Tibial nerve (tissue), 4 donors: Measurements from ENCODE around the gene DNAJB4. TPM values are rescaled to one million over a fixed set of nuclear protein-coding genes. Genes with fewer than 3 reads are reported as not detected.

Experiments used
- DNase-seq, 2 donors: peaks; one replicate each; pipeline ENCODE4 v3.0.0-alpha.2; 2019; ENCODE audit warnings: low spot score in 2 of 2
- H3K27ac ChIP-seq, 4 donors: fragments of 200-600 bp; sonication (generic) in 3 of 4; one replicate each; pipeline ENCODE4 v1.5.1; 2017 to 2019; ENCODE audit warnings: mild to moderate bottlenecking in 1 of 4
- H3K27me3 ChIP-seq, 2 donors: fragments of 200-600 bp; sonication (generic) in 1 of 2; one replicate each; pipeline versions ENCODE4 v1.5.1 to v1.6.0; 2017 to 2019
- H3K36me3 ChIP-seq, 3 donors: fragments of 200-600 bp; sonication (generic); one replicate each; pipeline ENCODE4 v1.5.1; 2018 to 2019
- H3K4me1 ChIP-seq, 4 donors: fragments of 200-600 bp; sonication (generic) in 3 of 4; one replicate each; pipeline ENCODE4 v1.5.1; 2017 to 2019
- H3K4me3 ChIP-seq, 4 donors: fragments of 200-600 bp; sonication (generic) in 3 of 4; one replicate each; pipeline ENCODE4 v1.5.1; 2017 to 2019; ENCODE audit warnings: mild to moderate bottlenecking in 1 of 4, moderate library complexity in 1 of 4
- H3K9me3 ChIP-seq, 4 donors: fragments of 200-600 bp; sonication (generic) in 3 of 4; one replicate each; pipeline ENCODE4 v1.5.1; 2017 to 2019
- EP300 ChIP-seq, 2 donors: sonication (generic); formaldehyde crosslinking; IDR thresholded peaks; one replicate each; pipeline ENCODE4 v1.6.1; 2017; ENCODE audit warnings: antibody characterized with exemption in 2 of 2, mild to moderate bottlenecking in 1 of 2
- POLR2A ChIP-seq, 2 donors: fragments of 450-650 bp; IDR thresholded peaks; one replicate each; pipeline ENCODE4 v1.6.1; 2017; ENCODE audit warnings: antibody characterized with exemption in 2 of 2, mild to moderate bottlenecking in 2 of 2, moderate library complexity in 2 of 2
- WGBS, 2 donors: methylation state at CpG; one replicate each; pipeline ENCODE4 v1.1.5; 2018; 5-methylcytosine and 5-hydroxymethylcytosine counted together
- total RNA-seq, 4 donors: library from RNA; depleted of rRNA; stranded (reverse); fragments of >200 nt; gene quantifications; one replicate each; pipeline ENCODE4 v1.1.0, GENCODE V29; 2016
- TF ChIP-seq, protein P1 (sequence below), 5 experiments: fragments of 200-600 bp in 3 of 5; fragments of 450-650 bp in 2 of 5; sonication (generic) in 3 of 5; IDR thresholded peaks; one replicate each; pipeline ENCODE4 v1.5.1; 2016 to 2019; ENCODE audit warnings: antibody characterized with exemption in 5 of 5, mild to moderate bottlenecking in 3 of 5, moderate library complexity in 2 of 5

DNAJB4 gene
- total RNA-seq, 4 donors from 2014 or later: 33.9 to 38.0 (median 35.6) TPM

DNA sequence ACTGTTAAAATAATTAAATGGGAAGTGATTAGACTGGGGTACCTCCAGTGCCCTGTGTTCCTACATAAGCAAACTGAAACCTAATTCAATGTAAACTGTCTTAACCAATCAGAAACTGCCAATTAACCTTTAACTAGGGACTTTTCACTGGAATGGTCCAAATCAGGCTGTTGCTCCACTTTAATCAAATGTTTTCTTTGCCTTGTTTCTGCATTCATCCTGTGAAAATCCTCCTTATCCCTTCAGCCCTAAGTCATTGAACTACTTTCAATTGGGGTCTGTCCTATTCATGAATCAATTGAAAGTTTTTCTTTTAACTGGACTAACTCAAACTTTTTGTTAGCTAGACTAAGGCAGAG lies 20.8 kb upstream of the DNAJB4 start:
- H3K9me3 ChIP-seq: no peaks in the 10 kb centered on the region
- no peak for TF ChIP-seq EP300 (IDR thresholded peaks at IDR 0.05)
- TF ChIP-seq POLR2A (IDR thresholded peaks at IDR 0.05): no peak
- TF ChIP-seq, protein P1, sequence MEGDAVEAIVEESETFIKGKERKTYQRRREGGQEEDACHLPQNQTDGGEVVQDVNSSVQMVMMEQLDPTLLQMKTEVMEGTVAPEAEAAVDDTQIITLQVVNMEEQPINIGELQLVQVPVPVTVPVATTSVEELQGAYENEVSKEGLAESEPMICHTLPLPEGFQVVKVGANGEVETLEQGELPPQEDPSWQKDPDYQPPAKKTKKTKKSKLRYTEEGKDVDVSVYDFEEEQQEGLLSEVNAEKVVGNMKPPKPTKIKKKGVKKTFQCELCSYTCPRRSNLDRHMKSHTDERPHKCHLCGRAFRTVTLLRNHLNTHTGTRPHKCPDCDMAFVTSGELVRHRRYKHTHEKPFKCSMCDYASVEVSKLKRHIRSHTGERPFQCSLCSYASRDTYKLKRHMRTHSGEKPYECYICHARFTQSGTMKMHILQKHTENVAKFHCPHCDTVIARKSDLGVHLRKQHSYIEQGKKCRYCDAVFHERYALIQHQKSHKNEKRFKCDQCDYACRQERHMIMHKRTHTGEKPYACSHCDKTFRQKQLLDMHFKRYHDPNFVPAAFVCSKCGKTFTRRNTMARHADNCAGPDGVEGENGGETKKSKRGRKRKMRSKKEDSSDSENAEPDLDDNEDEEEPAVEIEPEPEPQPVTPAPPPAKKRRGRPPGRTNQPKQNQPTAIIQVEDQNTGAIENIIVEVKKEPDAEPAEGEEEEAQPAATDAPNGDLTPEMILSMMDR (IDR thresholded peaks at IDR 0.05): no peak
- H3K4me3 ChIP-seq: no peak overlapping the region
- peaks cover 0 to 40% (median 11%) of the 10 kb centered on the region in 4 donors for H3K4me1 ChIP-seq
- no peaks in the 10 kb centered on the region for H3K36me3 ChIP-seq
- no peaks in the 10 kb centered on the region for H3K27me3 ChIP-seq
- H3K27ac ChIP-seq: peak overlapping the region in 2 of 4 donors; percentile 2 to 76
- DNase-seq: no peak

DNA sequence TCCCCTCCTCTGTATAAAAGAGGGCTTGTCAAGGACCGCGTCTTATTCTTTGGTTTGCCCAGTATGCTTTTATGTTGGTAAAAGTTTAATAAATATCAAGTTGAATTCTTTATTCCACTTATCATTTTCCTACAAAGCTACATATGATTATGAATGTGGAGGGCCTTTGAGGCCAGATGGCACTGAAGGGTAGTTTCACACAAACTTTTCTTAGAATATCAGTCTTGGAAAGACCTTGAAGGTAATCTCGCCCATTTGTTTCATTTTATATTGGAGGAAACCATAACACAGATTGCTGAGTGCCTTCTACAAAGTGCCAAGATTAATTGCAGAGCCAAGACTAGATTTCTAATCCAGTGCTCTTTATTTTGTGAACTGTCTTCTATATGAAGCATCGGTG lies 20.1 kb upstream of the DNAJB4 start:
- WGBS, 2 donors: 82 to 83% methylated on average over 4 of the region's 4 CpGs
- TF ChIP-seq, protein P1 (IDR thresholded peaks at IDR 0.05): no peak
- no peak for TF ChIP-seq EP300 (IDR thresholded peaks at IDR 0.05)
- TF ChIP-seq POLR2A (IDR thresholded peaks at IDR 0.05): no peak
- DNase-seq: no peak
- peak overlapping the region in 1 of 4 donors; percentile 76 for H3K27ac ChIP-seq
- H3K4me3 ChIP-seq: no peak overlapping the region
- H3K9me3 ChIP-seq: no peaks in the 10 kb centered on the region
- peaks cover 0 to 40% (median 11%) of the 10 kb centered on the region in 4 donors for H3K4me1 ChIP-seq
- H3K36me3 ChIP-seq: no peaks in the 10 kb centered on the region
- H3K27me3 ChIP-seq: no peaks in the 10 kb centered on the region

DNA sequence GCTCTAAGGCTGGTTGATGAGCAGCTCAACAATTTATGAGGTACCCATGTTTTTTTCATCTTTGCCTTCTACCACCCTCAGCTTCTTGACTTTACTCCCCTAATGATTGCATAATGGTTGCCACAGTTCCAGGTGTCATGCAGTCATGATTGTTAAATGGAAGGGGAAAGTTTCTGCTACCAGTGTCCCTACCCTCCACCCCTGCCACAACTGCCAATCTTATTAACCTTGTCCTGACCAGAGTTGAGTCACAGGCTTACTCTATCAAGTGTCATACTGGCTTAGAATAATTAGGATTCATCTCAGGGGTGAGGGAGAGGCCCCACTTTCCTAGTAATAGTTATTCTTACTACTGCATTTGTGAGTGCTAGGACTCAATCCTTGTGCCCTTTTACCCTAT lies 17.9 kb upstream of the DNAJB4 start:
- no peak overlapping the region for H3K4me3 ChIP-seq
- H3K27me3 ChIP-seq: no peaks in the 10 kb centered on the region
- no peak overlapping the region for H3K27ac ChIP-seq
- H3K4me1 ChIP-seq: peaks cover 0 to 21% (median under 1%) of the 10 kb centered on the region in 4 donors
- no peaks in the 10 kb centered on the region for H3K9me3 ChIP-seq
- peaks cover 0 to 5% (median 0%) of the 10 kb centered on the region in 3 donors for H3K36me3 ChIP-seq
- DNase-seq: no peak
- no peak for TF ChIP-seq POLR2A (IDR thresholded peaks at IDR 0.05)
- no peak for TF ChIP-seq EP300 (IDR thresholded peaks at IDR 0.05)
- TF ChIP-seq, protein P1 (IDR thresholded peaks at IDR 0.05): no peak

DNA sequence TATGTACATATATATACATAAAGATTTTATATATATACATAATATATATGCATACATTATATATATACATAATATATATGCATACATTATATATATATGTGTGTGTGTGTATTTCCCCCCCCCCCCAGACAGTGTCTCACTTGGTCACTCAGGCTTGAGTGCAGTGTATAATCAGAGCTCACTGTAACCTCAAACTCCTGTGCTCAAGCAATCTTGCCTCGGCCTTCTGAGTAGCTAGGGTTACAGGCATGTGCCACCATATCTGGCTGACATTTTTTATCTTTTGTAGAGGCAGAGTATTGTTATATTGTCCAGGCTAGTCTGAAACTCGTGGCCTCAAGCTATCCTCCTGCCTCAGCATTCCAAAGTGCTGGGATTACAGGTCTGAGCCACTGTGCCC lies 16.8 kb upstream of the DNAJB4 start:
- no peaks in the 10 kb centered on the region for H3K9me3 ChIP-seq
- no peak for DNase-seq
- WGBS, 2 donors: 76 to 91% methylated on average over 2 of the region's 2 CpGs
- H3K4me3 ChIP-seq: no peak overlapping the region
- no peaks in the 10 kb centered on the region for H3K27me3 ChIP-seq
- peaks cover 0 to 20% (median 0%) of the 10 kb centered on the region in 4 donors for H3K4me1 ChIP-seq
- peaks cover 0 to 10% (median 0%) of the 10 kb centered on the region in 3 donors for H3K36me3 ChIP-seq
- TF ChIP-seq EP300 (IDR thresholded peaks at IDR 0.05) (no peak), POLR2A (IDR thresholded peaks at IDR 0.05) (no peak)
- TF ChIP-seq, protein P1 (IDR thresholded peaks at IDR 0.05): no peak
- no peak overlapping the region for H3K27ac ChIP-seq

DNA sequence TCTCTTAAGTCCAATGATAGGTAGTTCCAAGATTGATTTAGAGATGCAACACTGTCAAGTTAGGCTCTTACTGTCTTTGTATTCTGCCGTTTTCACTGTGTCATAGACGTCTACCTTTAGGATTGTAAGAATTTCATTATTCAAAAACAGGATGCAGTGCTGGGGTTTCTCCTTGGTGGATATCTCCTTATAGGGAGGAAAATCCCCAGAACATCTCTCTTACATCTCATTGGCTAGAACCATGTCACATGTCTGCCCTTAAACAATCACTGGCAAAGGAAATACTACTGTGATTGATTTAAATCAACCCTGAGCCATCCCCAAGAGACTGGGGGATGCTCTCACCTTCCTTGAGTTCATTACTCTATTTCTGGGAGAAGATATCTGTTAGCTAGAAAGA lies 15.0 kb upstream of the DNAJB4 start:
- no peaks in the 10 kb centered on the region for H3K9me3 ChIP-seq
- H3K27ac ChIP-seq: no peak overlapping the region
- no peak overlapping the region for H3K4me3 ChIP-seq
- TF ChIP-seq, protein P1 (IDR thresholded peaks at IDR 0.05): no peak
- TF ChIP-seq POLR2A (IDR thresholded peaks at IDR 0.05) (no peak), EP300 (IDR thresholded peaks at IDR 0.05) (no peak)
- no peak for DNase-seq
- peaks cover 0 to 16% (median 3%) of the 10 kb centered on the region in 3 donors for H3K36me3 ChIP-seq
- no peaks in the 10 kb centered on the region for H3K27me3 ChIP-seq
- H3K4me1 ChIP-seq: peaks cover 0 to 8% (median 0%) of the 10 kb centered on the region in 4 donors
- WGBS, 2 donors: 88 to 90% methylated on average over 2 of the region's 2 CpGs
